ENCODE results near the gene MYO1D.

MYO1D gene

DNA sequence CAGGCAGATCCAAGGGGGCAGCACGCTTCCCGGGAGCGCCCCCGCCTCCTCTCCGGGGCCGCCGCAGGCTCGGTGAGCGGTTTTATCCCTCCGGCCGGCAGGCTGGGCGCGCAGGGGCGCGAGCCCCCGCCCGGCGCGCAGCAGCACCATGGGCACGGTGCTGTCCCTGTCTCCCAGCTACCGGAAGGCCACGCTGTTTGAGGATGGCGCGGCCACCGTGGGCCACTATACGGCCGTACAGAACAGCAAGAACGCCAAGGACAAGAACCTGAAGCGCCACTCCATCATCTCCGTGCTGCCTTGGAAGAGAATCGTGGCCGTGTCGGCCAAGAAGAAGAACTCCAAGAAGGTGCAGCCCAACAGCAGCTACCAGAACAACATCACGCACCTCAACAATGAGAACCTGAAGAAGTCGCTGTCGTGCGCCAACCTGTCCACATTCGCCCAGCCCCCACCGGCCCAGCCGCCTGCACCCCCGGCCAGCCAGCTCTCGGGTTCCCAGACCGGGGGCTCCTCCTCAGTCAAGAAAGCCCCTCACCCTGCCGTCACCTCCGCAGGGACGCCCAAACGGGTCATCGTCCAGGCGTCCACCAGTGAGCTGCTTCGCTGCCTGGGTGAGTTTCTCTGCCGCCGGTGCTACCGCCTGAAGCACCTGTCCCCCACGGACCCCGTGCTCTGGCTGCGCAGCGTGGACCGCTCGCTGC is 389.3 kb downstream of the MYO1D start:
- TF ChIP-seq MAX (IDR thresholded peaks at IDR 0.05) (no peak), EGR1 (IDR thresholded peaks at IDR 0.05) (no peak), ZBTB7A (IDR thresholded peaks at IDR 0.05; ENCODE audit: low read depth) (peak; percentile 80; the same call in 1 of the 2 replicates), TCF12 (IDR thresholded peaks at IDR 0.05; ENCODE audit: low read depth) (no peak), YY1 (IDR thresholded peaks at IDR 0.05; ENCODE audit: low read depth) (no peak), USF1 (IDR thresholded peaks at IDR 0.05) (no peak)

- no peak for TF ChIP-seq TCF12 (IDR thresholded peaks at IDR 0.05; ENCODE audit: low read depth)
- TF ChIP-seq, protein P1, sequence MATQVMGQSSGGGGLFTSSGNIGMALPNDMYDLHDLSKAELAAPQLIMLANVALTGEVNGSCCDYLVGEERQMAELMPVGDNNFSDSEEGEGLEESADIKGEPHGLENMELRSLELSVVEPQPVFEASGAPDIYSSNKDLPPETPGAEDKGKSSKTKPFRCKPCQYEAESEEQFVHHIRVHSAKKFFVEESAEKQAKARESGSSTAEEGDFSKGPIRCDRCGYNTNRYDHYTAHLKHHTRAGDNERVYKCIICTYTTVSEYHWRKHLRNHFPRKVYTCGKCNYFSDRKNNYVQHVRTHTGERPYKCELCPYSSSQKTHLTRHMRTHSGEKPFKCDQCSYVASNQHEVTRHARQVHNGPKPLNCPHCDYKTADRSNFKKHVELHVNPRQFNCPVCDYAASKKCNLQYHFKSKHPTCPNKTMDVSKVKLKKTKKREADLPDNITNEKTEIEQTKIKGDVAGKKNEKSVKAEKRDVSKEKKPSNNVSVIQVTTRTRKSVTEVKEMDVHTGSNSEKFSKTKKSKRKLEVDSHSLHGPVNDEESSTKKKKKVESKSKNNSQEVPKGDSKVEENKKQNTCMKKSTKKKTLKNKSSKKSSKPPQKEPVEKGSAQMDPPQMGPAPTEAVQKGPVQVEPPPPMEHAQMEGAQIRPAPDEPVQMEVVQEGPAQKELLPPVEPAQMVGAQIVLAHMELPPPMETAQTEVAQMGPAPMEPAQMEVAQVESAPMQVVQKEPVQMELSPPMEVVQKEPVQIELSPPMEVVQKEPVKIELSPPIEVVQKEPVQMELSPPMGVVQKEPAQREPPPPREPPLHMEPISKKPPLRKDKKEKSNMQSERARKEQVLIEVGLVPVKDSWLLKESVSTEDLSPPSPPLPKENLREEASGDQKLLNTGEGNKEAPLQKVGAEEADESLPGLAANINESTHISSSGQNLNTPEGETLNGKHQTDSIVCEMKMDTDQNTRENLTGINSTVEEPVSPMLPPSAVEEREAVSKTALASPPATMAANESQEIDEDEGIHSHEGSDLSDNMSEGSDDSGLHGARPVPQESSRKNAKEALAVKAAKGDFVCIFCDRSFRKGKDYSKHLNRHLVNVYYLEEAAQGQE (IDR thresholded peaks at IDR 0.05; ENCODE audit: low read depth), result peak; percentile 74
These were observed 390.0 kb downstream of the MYO1D start, which contains the start of gene CDK5R1 for GRCh38 chr17:32486701-32487472. Gene CDK5R1, plus strand, starts transcription at chr17:32486993. Its CDS starts 628 bp downstream, at chr17:32487621.

DNA sequence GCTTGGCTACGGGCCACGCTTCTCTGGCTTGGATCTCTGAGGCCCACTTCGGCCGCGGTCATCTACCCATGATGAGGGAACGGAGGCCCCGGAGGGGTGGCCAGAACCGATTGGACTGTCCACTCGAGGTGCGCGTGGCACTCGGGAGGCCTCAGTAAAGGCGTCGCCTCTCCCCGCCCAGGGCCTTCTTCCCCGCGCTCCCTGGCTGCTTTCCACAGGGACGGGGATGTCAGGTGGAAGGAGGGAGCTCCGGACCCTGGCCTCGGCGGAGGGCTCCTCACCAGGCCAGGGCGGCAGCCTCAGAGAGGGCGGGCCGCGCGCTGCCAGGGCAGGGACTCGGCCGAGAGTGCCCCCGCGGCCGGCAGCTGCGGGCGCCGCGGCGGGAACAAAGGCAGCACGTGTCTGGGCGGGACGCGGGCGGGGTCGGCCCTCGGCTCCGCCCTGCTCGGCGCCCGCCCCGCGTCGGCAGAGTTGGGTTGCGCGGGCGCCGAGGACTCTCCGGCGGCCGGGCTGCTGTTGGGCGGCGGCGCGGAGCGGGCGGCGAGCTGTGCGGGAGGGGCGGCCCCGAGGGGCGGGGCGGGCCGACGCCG is 390.7 kb downstream of the MYO1D start:
- TF ChIP-seq CREB1 (IDR thresholded peaks at IDR 0.05; ENCODE audit: low read depth) (no peak), USF1 (IDR thresholded peaks at IDR 0.05) (peak; percentile 84), CEBPB (IDR thresholded peaks at IDR 0.05) (no peak), MAX (IDR thresholded peaks at IDR 0.05) (peak; percentile 89), TCF12 (IDR thresholded peaks at IDR 0.05; ENCODE audit: low read depth) (peak; percentile 36; the same call in 1 of the 2 replicates), NFIC (IDR thresholded peaks at IDR 0.05) (peak; percentile 45; the same call in 1 of the 2 replicates)

- no peak for TF ChIP-seq ZBTB7A (IDR thresholded peaks at IDR 0.05; ENCODE audit: low read depth)
These were observed 391.4 kb downstream of the MYO1D start for GRCh38 chr17:32485261-32486110.

GRCh38 chr17:32484628-32485027 is 392.3 kb downstream of the MYO1D start:
- TF ChIP-seq NFIC (IDR thresholded peaks at IDR 0.05) (no peak), CREB1 (IDR thresholded peaks at IDR 0.05; ENCODE audit: low read depth) (no peak), CEBPB (IDR thresholded peaks at IDR 0.05) (no peak), FOXM1 (IDR thresholded peaks at IDR 0.05; ENCODE audit: borderline replicate concordance, low read depth) (no peak), TCF12 (IDR thresholded peaks at IDR 0.05; ENCODE audit: low read depth) (no peak), TEAD4 (IDR thresholded peaks at IDR 0.05) (no peak), EP300 (IDR thresholded peaks at IDR 0.05; ENCODE audit: borderline replicate concordance) (no peak), USF1 (IDR thresholded peaks at IDR 0.05) (no peak), RAD21 (IDR thresholded peaks at IDR 0.05; ENCODE audit: low read depth) (no peak), YY1 (IDR thresholded peaks at IDR 0.05; ENCODE audit: low read depth) (no peak), ZBTB7A (IDR thresholded peaks at IDR 0.05; ENCODE audit: low read depth) (no peak), TAF1 (IDR thresholded peaks at IDR 0.05; ENCODE audit: low read depth) (no peak), MAX (IDR thresholded peaks at IDR 0.05) (no peak), EGR1 (IDR thresholded peaks at IDR 0.05) (no peak)
- TF ChIP-seq, protein P1 (IDR thresholded peaks at IDR 0.05; ENCODE audit: low read depth), result no peak

All from Ishikawa (cell line).